ENCODE data around the gene RAPGEF1.
A peak's percentile ranks its signal among the peaks of the same experiment; 100 is the strongest.

The RAPGEF1 gene

GRCh38 chr9:131642496-131643083 is 97.3 kb downstream of the RAPGEF1 start:
- no peak for DNase-seq (ENCODE audit: low read depth, low spot score)
- in situ Hi-C loops (cut with HindIII; ENCODE audit: low sequenced_read_pairs) = no loop called here
- no peak for TF ChIP-seq CTCF (IDR thresholded peaks at IDR 0.05; ENCODE audit: low read depth, low read length)
- H3K4me3 ChIP-seq (ENCODE audit: low read depth, low read length) = no peak overlapping the region

GRCh38 chr9:131641618-131642495 is 98.0 kb downstream of the RAPGEF1 start:
- in situ Hi-C loops (cut with HindIII; ENCODE audit: low sequenced_read_pairs) = no loop called here
- peak; percentile 67 for DNase-seq (ENCODE audit: low read depth, low spot score)
- no peak overlapping the region for H3K4me3 ChIP-seq (ENCODE audit: low read depth, low read length)
- TF ChIP-seq CTCF (IDR thresholded peaks at IDR 0.05; ENCODE audit: low read depth, low read length) = peak; percentile 13

GRCh38 chr9:131640438-131641137 is 99.3 kb downstream of the RAPGEF1 start:
- TF ChIP-seq CTCF (IDR thresholded peaks at IDR 0.05; ENCODE audit: low read depth, low read length) = no peak
- no peak overlapping the region for H3K4me3 ChIP-seq (ENCODE audit: low read depth, low read length)
- in situ Hi-C loops (cut with HindIII; ENCODE audit: low sequenced_read_pairs) = no loop called here
- DNase-seq (ENCODE audit: low read depth, low spot score) = no peak

GRCh38 chr9:131639769-131640437 is 100.0 kb downstream of the RAPGEF1 start:
- TF ChIP-seq CTCF (IDR thresholded peaks at IDR 0.05; ENCODE audit: low read depth, low read length) = no peak
- DNase-seq (ENCODE audit: low read depth, low spot score) = no peak
- in situ Hi-C loops (cut with HindIII; ENCODE audit: low sequenced_read_pairs) = no loop called here
- H3K4me3 ChIP-seq (ENCODE audit: low read depth, low read length) = no peak overlapping the region

- no peak for TF ChIP-seq CTCF (IDR thresholded peaks at IDR 0.05; ENCODE audit: low read depth, low read length)
- no peak overlapping the region for H3K4me3 ChIP-seq (ENCODE audit: low read depth, low read length)
- in situ Hi-C loops (cut with HindIII; ENCODE audit: low sequenced_read_pairs) = no loop called here
- DNase-seq (ENCODE audit: low read depth, low spot score) = no peak
These were observed 103.3 kb downstream of the RAPGEF1 start for GRCh38 chr9:131636593-131636992.

GRCh38 chr9:131635892-131636291 is 104.0 kb downstream of the RAPGEF1 start:
- no peak for DNase-seq (ENCODE audit: low read depth, low spot score)
- H3K4me3 ChIP-seq (ENCODE audit: low read depth, low read length) = no peak overlapping the region
- no peak for TF ChIP-seq CTCF (IDR thresholded peaks at IDR 0.05; ENCODE audit: low read depth, low read length)
- in situ Hi-C loops (cut with HindIII; ENCODE audit: low sequenced_read_pairs) = no loop called here
